ENCODE results near the gene LRP6.
"Not testable (repeated sequence)": the region's sequence is repeated elsewhere in the genome, so short reads cannot be mapped to it uniquely, and the experiment has no call there.

Gene LRP6

GRCh38 chr12:12116677-12117076 lies 150.2 kb downstream of the LRP6 start:
- no peak overlapping the region for H3K14ac ChIP-seq (ENCODE audit: low read length)
- no peaks in the 10 kb centered on the region for H3K9me3 ChIP-seq (ENCODE audit: insufficient read depth, low read depth, low read length)
- peaks cover 4 to 6% of the 10 kb centered on the region in 2 experiments for H3K36me3 ChIP-seq (ENCODE audit: control insufficient read depth in 1 of 2, insufficient read depth in 2 of 2, low read length in 2 of 2)
- H2BK12ac ChIP-seq (ENCODE audit: low read length), result no peak overlapping the region
- WGBS (ENCODE audit: extremely low coverage, insufficient coverage, insufficient read length), result no CpG with 5 or more reads among the region's 2 CpGs
- no peak overlapping the region for H2AK5ac ChIP-seq (ENCODE audit: low read length)
- no peak for DNase-seq
- H3K4me2 ChIP-seq (ENCODE audit: low read length), result no peak overlapping the region
- no peak overlapping the region for H2BK120ac ChIP-seq (ENCODE audit: insufficient read depth, low read length, poor library complexity)
- no peak overlapping the region for H4K91ac ChIP-seq (ENCODE audit: low read depth, low read length)
- no peak overlapping the region for H3K18ac ChIP-seq (ENCODE audit: low read length)
- H3K4me1 ChIP-seq (ENCODE audit: control insufficient read depth in 1 of 2, insufficient read depth in 2 of 2, low read length in 2 of 2), result no peaks in the 10 kb centered on the region
- H3K9ac ChIP-seq (ENCODE audit: low read length), result no peak overlapping the region
- H3K79me1 ChIP-seq (ENCODE audit: low read length), result no peaks in the 10 kb centered on the region
- H2AFZ ChIP-seq (ENCODE audit: insufficient read depth, low read length, poor library complexity), result no peak overlapping the region
- H3K4me3 ChIP-seq (ENCODE audit: low read depth, low read length), result no peak overlapping the region
- no peak overlapping the region for H4K8ac ChIP-seq (ENCODE audit: low read depth, low read length)
- H3K79me2 ChIP-seq (ENCODE audit: control insufficient read depth, insufficient read depth, low read length, poor library complexity), result no peaks in the 10 kb centered on the region
- H2BK5ac ChIP-seq (ENCODE audit: low read depth, low read length, poor library complexity), result no peak overlapping the region
- H3K23ac ChIP-seq (ENCODE audit: low read length), result no peak overlapping the region
- no peak overlapping the region for H3K27ac ChIP-seq (ENCODE audit: low read depth, low read length)
- H4K12ac ChIP-seq (ENCODE audit: low read depth, low read length), result no peak overlapping the region
- no peak overlapping the region for H3K4ac ChIP-seq (ENCODE audit: low read depth, low read length)
- H3K27me3 ChIP-seq (ENCODE audit: insufficient read depth, low read length), result no peaks in the 10 kb centered on the region

- H4K8ac ChIP-seq (ENCODE audit: low read depth, low read length), result no peak overlapping the region
- H3K9ac ChIP-seq (ENCODE audit: low read length), result no peak overlapping the region
- H2BK5ac ChIP-seq (ENCODE audit: low read depth, low read length, poor library complexity), result no peak overlapping the region
- H3K14ac ChIP-seq (ENCODE audit: low read length), result no peak overlapping the region
- DNase-seq, result no peak
- H3K9me3 ChIP-seq (ENCODE audit: insufficient read depth, low read depth, low read length), result no peaks in the 10 kb centered on the region
- H3K18ac ChIP-seq (ENCODE audit: low read length), result no peak overlapping the region
- no peak overlapping the region for H4K12ac ChIP-seq (ENCODE audit: low read depth, low read length)
- H2AK5ac ChIP-seq (ENCODE audit: low read length), result no peak overlapping the region
- H3K36me3 ChIP-seq (ENCODE audit: control insufficient read depth in 1 of 2, insufficient read depth in 2 of 2, low read length in 2 of 2), result peaks cover 0 to 2% of the 10 kb centered on the region in 2 experiments
- no peak overlapping the region for H2BK120ac ChIP-seq (ENCODE audit: insufficient read depth, low read length, poor library complexity)
- no peaks in the 10 kb centered on the region for H3K4me1 ChIP-seq (ENCODE audit: control insufficient read depth in 1 of 2, insufficient read depth in 2 of 2, low read length in 2 of 2)
- no peak overlapping the region for H3K4ac ChIP-seq (ENCODE audit: low read depth, low read length)
- no peaks in the 10 kb centered on the region for H3K79me1 ChIP-seq (ENCODE audit: low read length)
- no peak overlapping the region for H2BK12ac ChIP-seq (ENCODE audit: low read length)
- H3K4me2 ChIP-seq (ENCODE audit: low read length), result no peak overlapping the region
- H4K91ac ChIP-seq (ENCODE audit: low read depth, low read length), result no peak overlapping the region
- H3K27me3 ChIP-seq (ENCODE audit: insufficient read depth, low read length), result no peaks in the 10 kb centered on the region
- no peaks in the 10 kb centered on the region for H3K79me2 ChIP-seq (ENCODE audit: control insufficient read depth, insufficient read depth, low read length, poor library complexity)
- H3K23ac ChIP-seq (ENCODE audit: low read length), result no peak overlapping the region
- no peak overlapping the region for H3K4me3 ChIP-seq (ENCODE audit: low read depth, low read length)
- no CpG with 5 or more reads among the region's 4 CpGs for WGBS (ENCODE audit: extremely low coverage, insufficient coverage, insufficient read length)
- no peak overlapping the region for H2AFZ ChIP-seq (ENCODE audit: insufficient read depth, low read length, poor library complexity)
- H3K27ac ChIP-seq (ENCODE audit: low read depth, low read length), result no peak overlapping the region
Observed at GRCh38 chr12:12115514-12115913, 151.3 kb downstream of the LRP6 start.

- H3K79me2 ChIP-seq (ENCODE audit: control insufficient read depth, insufficient read depth, low read length, poor library complexity); H3K23ac ChIP-seq (ENCODE audit: low read length); H3K4me1 ChIP-seq (ENCODE audit: control insufficient read depth in 1 of 2, insufficient read depth in 2 of 2, low read length in 2 of 2); H3K4me2 ChIP-seq (ENCODE audit: low read length); H3K4me3 ChIP-seq (ENCODE audit: low read depth, low read length); H3K79me1 ChIP-seq (ENCODE audit: low read length); H3K27me3 ChIP-seq (ENCODE audit: insufficient read depth, low read length); H3K14ac ChIP-seq (ENCODE audit: low read length); H2BK120ac ChIP-seq (ENCODE audit: insufficient read depth, low read length, poor library complexity); H2BK5ac ChIP-seq (ENCODE audit: low read depth, low read length, poor library complexity); H3K9ac ChIP-seq (ENCODE audit: low read length); H2BK12ac ChIP-seq (ENCODE audit: low read length); H3K36me3 ChIP-seq (ENCODE audit: control insufficient read depth in 1 of 2, insufficient read depth in 2 of 2, low read length in 2 of 2); H3K18ac ChIP-seq (ENCODE audit: low read length); H3K9me3 ChIP-seq (ENCODE audit: insufficient read depth, low read depth, low read length); H4K91ac ChIP-seq (ENCODE audit: low read depth, low read length); H3K4ac ChIP-seq (ENCODE audit: low read depth, low read length); H2AFZ ChIP-seq (ENCODE audit: insufficient read depth, low read length, poor library complexity); H3K27ac ChIP-seq (ENCODE audit: low read depth, low read length); H4K8ac ChIP-seq (ENCODE audit: low read depth, low read length); H2AK5ac ChIP-seq (ENCODE audit: low read length); H4K12ac ChIP-seq (ENCODE audit: low read depth, low read length); DNase-seq: not testable (repeated sequence)
- WGBS (ENCODE audit: extremely low coverage, insufficient coverage, insufficient read length), result 100% methylated on average over 3 of the region's 37 CpGs
Observed at GRCh38 chr12:12110923-12111555, 155.8 kb downstream of the LRP6 start.

GRCh38 chr12:12108441-12109058 lies 158.3 kb downstream of the LRP6 start:
- H3K14ac ChIP-seq (ENCODE audit: low read length), result no peak overlapping the region
- no peak for DNase-seq
- no peak overlapping the region for H3K4me2 ChIP-seq (ENCODE audit: low read length)
- H2BK12ac ChIP-seq (ENCODE audit: low read length), result no peak overlapping the region
- H3K4me3 ChIP-seq (ENCODE audit: low read depth, low read length), result no peak overlapping the region
- H2BK5ac ChIP-seq (ENCODE audit: low read depth, low read length, poor library complexity), result no peak overlapping the region
- no peak overlapping the region for H3K27ac ChIP-seq (ENCODE audit: low read depth, low read length)
- no peaks in the 10 kb centered on the region for H3K79me2 ChIP-seq (ENCODE audit: control insufficient read depth, insufficient read depth, low read length, poor library complexity)
- peaks cover 0 to 2% of the 10 kb centered on the region in 2 experiments for H3K36me3 ChIP-seq (ENCODE audit: control insufficient read depth in 1 of 2, insufficient read depth in 2 of 2, low read length in 2 of 2)
- H2BK120ac ChIP-seq (ENCODE audit: insufficient read depth, low read length, poor library complexity), result no peak overlapping the region
- WGBS (ENCODE audit: extremely low coverage, insufficient coverage, insufficient read length), result no CpG with 5 or more reads among the region's 1 CpG
- no peak overlapping the region for H4K91ac ChIP-seq (ENCODE audit: low read depth, low read length)
- no peaks in the 10 kb centered on the region for H3K27me3 ChIP-seq (ENCODE audit: insufficient read depth, low read length)
- H4K8ac ChIP-seq (ENCODE audit: low read depth, low read length), result no peak overlapping the region
- H3K4ac ChIP-seq (ENCODE audit: low read depth, low read length), result no peak overlapping the region
- no peak overlapping the region for H2AK5ac ChIP-seq (ENCODE audit: low read length)
- H3K79me1 ChIP-seq (ENCODE audit: low read length), result no peaks in the 10 kb centered on the region
- H3K9me3 ChIP-seq (ENCODE audit: insufficient read depth, low read depth, low read length), result no peaks in the 10 kb centered on the region
- no peak overlapping the region for H4K12ac ChIP-seq (ENCODE audit: low read depth, low read length)
- H3K4me1 ChIP-seq (ENCODE audit: control insufficient read depth in 1 of 2, insufficient read depth in 2 of 2, low read length in 2 of 2), result no peaks in the 10 kb centered on the region
- H3K23ac ChIP-seq (ENCODE audit: low read length), result no peak overlapping the region
- H3K18ac ChIP-seq (ENCODE audit: low read length), result no peak overlapping the region
- no peak overlapping the region for H2AFZ ChIP-seq (ENCODE audit: insufficient read depth, low read length, poor library complexity)
- H3K9ac ChIP-seq (ENCODE audit: low read length), result no peak overlapping the region
